SU-DHL-6 (cell line): Measurements from ENCODE around the gene SNX10.

Experiments
- H2AFZ ChIP-seq: fragments of 200-600 bp; sonication (generic); 2 replicates; pipeline ENCODE4 v1.6.1; 2014; ENCODE audit warnings: low read depth, mild to moderate bottlenecking, moderate library complexity, mixed read lengths, antibody characterized with exemption, low read length; ENCODE audit not compliant: severe bottlenecking
- H3F3A ChIP-seq: fragments of 200-600 bp; shearing (Covaris generic); 2 replicates; pipeline ENCODE4 v1.6.0; 2016; ENCODE audit warnings: antibody characterized with exemption, mild to moderate bottlenecking; ENCODE audit not compliant: insufficient read depth
- H3K27ac ChIP-seq: fragments of 200-600 bp; sonication (generic); 2 replicates; pipeline ENCODE4 v1.5.1; 2016; ENCODE audit warnings: low read depth, mild to moderate bottlenecking, low read length, moderate library complexity, mixed read lengths
- H3K27me3 ChIP-seq: fragments of 200-600 bp; sonication (generic), shearing (Covaris generic); 2 replicates; pipeline ENCODE4 v1.6.0; 2014; ENCODE audit warnings: mild to moderate bottlenecking, low read length
- H3K36me3 ChIP-seq: fragments of 200-600 bp; sonication (generic); 2 replicates; pipeline ENCODE4 v1.6.1; 2014; ENCODE audit warnings: mild to moderate bottlenecking, low read length, mixed read lengths
- H3K4me2 ChIP-seq: fragments of 300-600, 200-600 bp; shearing (Covaris generic), sonication (generic); 2 replicates; pipeline ENCODE4 v1.6.0; 2014; ENCODE audit warnings: low read length, low read depth, mild to moderate bottlenecking; ENCODE audit not compliant: poor library complexity, severe bottlenecking
- H3K4me3 ChIP-seq: fragments of 200-600 bp; sonication (generic); 2 replicates; pipeline ENCODE4 v1.5.1; 2014; ENCODE audit warnings: antibody characterized with exemption, low read length, mild to moderate bottlenecking, mixed read lengths; ENCODE audit not compliant: insufficient read depth, poor library complexity, severe bottlenecking
- H3K79me2 ChIP-seq: fragments of 200-600 bp; sonication (generic); 2 replicates; pipeline ENCODE4 v1.6.1; 2014; ENCODE audit warnings: mild to moderate bottlenecking, low read length, moderate library complexity; ENCODE audit not compliant: insufficient read depth
- H3K9ac ChIP-seq: fragments of 200-600 bp; sonication (generic); 2 replicates; pipeline ENCODE4 v1.7.0; 2014; ENCODE audit warnings: mild to moderate bottlenecking, low read length
- H3K9me2 ChIP-seq: fragments of 200-600 bp; sonication (generic); replicated peaks from 2 replicates; pipeline ENCODE4 v1.6.1; 2014; ENCODE audit warnings: low read length; ENCODE audit not compliant: insufficient read depth
- H3K9me3 ChIP-seq: fragments of 200-600 bp; sonication (generic); 2 replicates; pipeline ENCODE4 v1.6.1; 2014; ENCODE audit warnings: low read length, mixed read lengths; ENCODE audit not compliant: insufficient read depth
- H4K20me1 ChIP-seq: fragments of 200-600 bp; sonication (generic); 2 replicates; pipeline ENCODE4 v1.6.1; 2014; ENCODE audit warnings: low read depth, mild to moderate bottlenecking, antibody characterized with exemption, low read length, moderate library complexity, mixed read lengths
- CTCF ChIP-seq: fragments of 200-600 bp; sonication (generic); IDR thresholded peaks from one replicate; pipeline ENCODE4 v1.5.1; 2017; ENCODE audit warnings: antibody characterized with exemption, mild to moderate bottlenecking, low read length, moderate library complexity; ENCODE audit not compliant: insufficient read depth, poor library complexity, severe bottlenecking
- EZH2phosphoT487 ChIP-seq: fragments of 200-600 bp; sonication (generic), shearing (Covaris generic); conservative IDR thresholded peaks from 2 replicates; pipeline ENCODE4 v1.6.1; 2018; ENCODE audit warnings: mild to moderate bottlenecking, antibody characterized with exemption, low read length, moderate library complexity, mixed read lengths

Gene SNX10

GRCh38 chr7:26375726-26376174, 84.1 kb downstream of the SNX10 start:
- Histone ChIP-seq H3K4me3 (peak overlapping the region; percentile 48), H3K9me2 (no peaks in the 10 kb centered on the region), H2AFZ (no peak overlapping the region), H3K79me2 (no peaks in the 10 kb centered on the region), H3K27me3 (no peaks in the 10 kb centered on the region), H4K20me1 (no peaks in the 10 kb centered on the region), H3K36me3 (peaks cover 46% of the 10 kb centered on the region), H3K4me2 (peak overlapping the region; percentile 67), H3K9me3 (no peaks in the 10 kb centered on the region), H3K27ac (peak overlapping the region; percentile 14; the same call in 1 of the 2 replicates), H3K9ac (peak overlapping the region; percentile 51; the same call in 1 of the 2 replicates), H3F3A (peaks cover 36% of the 10 kb centered on the region)
- TF ChIP-seq EZH2phosphoT487 (no peak), CTCF (no peak)

- Histone ChIP-seq H3K4me2 (peak overlapping the region; percentile 67), H3K27ac (peak overlapping the region; percentile 20; the same call in 1 of the 2 replicates), H3F3A (peaks cover 32% of the 10 kb centered on the region), H3K27me3 (no peaks in the 10 kb centered on the region), H4K20me1 (no peaks in the 10 kb centered on the region), H3K4me3 (peak overlapping the region; percentile 48), H3K36me3 (peaks cover 40% of the 10 kb centered on the region), H3K79me2 (no peaks in the 10 kb centered on the region), H2AFZ (peak overlapping the region; percentile 65), H3K9me2 (no peaks in the 10 kb centered on the region), H3K9ac (peak overlapping the region; percentile 51), H3K9me3 (no peaks in the 10 kb centered on the region)
- TF ChIP-seq CTCF (no peak), EZH2phosphoT487 (no peak)
Measured at GRCh38 chr7:26376175-26376917, 84.7 kb downstream of the SNX10 start.

GRCh38 chr7:26378016-26378415, 86.4 kb downstream of the SNX10 start:
- H3K9me3 ChIP-seq, result no peaks in the 10 kb centered on the region
- H3K79me2 ChIP-seq, result no peaks in the 10 kb centered on the region
- no peak overlapping the region for H3K4me2 ChIP-seq
- H3K27ac ChIP-seq, result no peak overlapping the region
- no peaks in the 10 kb centered on the region for H3K9me2 ChIP-seq
- H2AFZ ChIP-seq, result no peak overlapping the region
- H3K36me3 ChIP-seq, result peaks cover 23% of the 10 kb centered on the region
- H3K9ac ChIP-seq, result no peak overlapping the region
- no peaks in the 10 kb centered on the region for H3K27me3 ChIP-seq
- TF ChIP-seq CTCF, result no peak
- no peak for TF ChIP-seq EZH2phosphoT487
- H3F3A ChIP-seq, result peaks cover 28% of the 10 kb centered on the region
- no peak overlapping the region for H3K4me3 ChIP-seq
- no peaks in the 10 kb centered on the region for H4K20me1 ChIP-seq
